IPS DF 6.9 (cell line): ENCODE measurements around the gene ZFP36.

Source experiments
- DNase-seq: peaks from one replicate; pipeline ENCODE4 v3.0.0-alpha.2; 2013; ENCODE audit warnings: low read depth, low spot score
- H3K27ac ChIP-seq: one replicate; pipeline ENCODE4 v1.5.1; 2013; ENCODE audit warnings: low read length, control low read depth
- H3K27me3 ChIP-seq: 2 replicates; pipeline ENCODE4 v1.6.1; 2013; ENCODE audit warnings: mild to moderate bottlenecking, low read length; ENCODE audit not compliant: control insufficient read depth, insufficient read depth
- H3K36me3 ChIP-seq: 2 replicates; pipeline ENCODE4 v1.6.1; 2013; ENCODE audit warnings: low read length; ENCODE audit not compliant: control insufficient read depth, insufficient read depth
- H3K4me1 ChIP-seq: 2 replicates; pipeline ENCODE4 v1.6.1; 2013; ENCODE audit warnings: low read length; ENCODE audit not compliant: control insufficient read depth, insufficient read depth
- H3K4me3 ChIP-seq: 2 replicates; pipeline ENCODE4 v1.5.1; 2013; ENCODE audit warnings: mild to moderate bottlenecking, low read length
- H3K9me3 ChIP-seq: 2 replicates; pipeline ENCODE4 v1.6.1; 2013; ENCODE audit warnings: low read length, inconsistent platforms; ENCODE audit not compliant: control insufficient read depth, insufficient read depth
- WGBS: extraction: QIAGEN DNeasy Blood & Tissue Kit; methylation state at CpG from one replicate; pipeline ENCODE4 v1.1.7; 2013; ENCODE audit warnings: mixed read lengths, missing lambda C conversion rate; ENCODE audit not compliant: insufficient read length, insufficient coverage; 5-methylcytosine and 5-hydroxymethylcytosine counted together

Gene ZFP36

GRCh38 chr19:39424934-39425333 is 18.3 kb downstream of the ZFP36 start:
- H3K27ac ChIP-seq = no peak overlapping the region
- no peaks in the 10 kb centered on the region for H3K27me3 ChIP-seq
- H3K36me3 ChIP-seq = peaks cover 30% of the 10 kb centered on the region
- WGBS = no CpG with 5 or more reads among the region's 16 CpGs
- no peak overlapping the region for H3K4me3 ChIP-seq
- no peak for DNase-seq
- H3K4me1 ChIP-seq = peaks cover 6% of the 10 kb centered on the region; the same call in 1 of the 2 replicates
- H3K9me3 ChIP-seq = no peaks in the 10 kb centered on the region

DNA sequence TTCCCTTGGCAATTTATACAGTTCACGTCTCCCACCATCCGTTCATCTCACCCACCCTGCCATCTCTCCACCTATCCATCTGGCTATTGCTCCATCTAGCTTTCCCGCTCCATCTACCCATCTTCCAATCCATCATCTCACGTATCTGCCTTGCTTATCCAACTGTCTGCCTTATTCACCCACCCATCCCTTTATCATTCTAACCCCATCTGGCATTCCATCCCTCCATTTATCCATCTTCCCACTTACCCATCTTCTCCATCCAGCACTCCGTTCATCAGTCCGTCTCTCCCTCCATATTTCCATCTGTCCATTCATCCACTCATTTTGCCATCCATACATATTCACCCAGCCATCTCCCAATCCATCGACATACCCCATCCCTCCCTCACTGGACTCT is 19.1 kb downstream of the ZFP36 start:
- H3K4me3 ChIP-seq = no peak overlapping the region
- no peak for DNase-seq
- WGBS = 100% methylated on average over 5 of the region's 7 CpGs
- peaks cover 30% of the 10 kb centered on the region for H3K36me3 ChIP-seq
- H3K4me1 ChIP-seq = peaks cover 6% of the 10 kb centered on the region; the same call in 1 of the 2 replicates
- H3K9me3 ChIP-seq = no peaks in the 10 kb centered on the region
- no peak overlapping the region for H3K27ac ChIP-seq
- H3K27me3 ChIP-seq = no peaks in the 10 kb centered on the region

GRCh38 chr19:39426170-39426569 is 19.5 kb downstream of the ZFP36 start:
- DNase-seq = no peak

GRCh38 chr19:39427707-39428106 is 21.1 kb downstream of the ZFP36 start:
- Histone ChIP-seq H3K4me1 (peaks cover 6% of the 10 kb centered on the region; the same call in 1 of the 2 replicates), H3K36me3 (peaks cover 24% of the 10 kb centered on the region), H3K27me3 (no peaks in the 10 kb centered on the region), H3K27ac (no peak overlapping the region), H3K9me3 (no peaks in the 10 kb centered on the region), H3K4me3 (no peak overlapping the region)
- no peak for DNase-seq
- no CpG with 5 or more reads among the region's 11 CpGs for WGBS

More at GRCh38 chr19:39426170-39426569, 19.5 kb downstream of the ZFP36 start:
- H3K27ac ChIP-seq = no peak overlapping the region
- no peaks in the 10 kb centered on the region for H3K27me3 ChIP-seq
- H3K9me3 ChIP-seq = no peaks in the 10 kb centered on the region
- H3K4me1 ChIP-seq = peaks cover 6% of the 10 kb centered on the region; the same call in 1 of the 2 replicates
- WGBS = no CpG with 5 or more reads among the region's 5 CpGs
- H3K4me3 ChIP-seq = no peak overlapping the region
- peaks cover 27% of the 10 kb centered on the region for H3K36me3 ChIP-seq

GRCh38 chr19:39428283-39429112 is 21.9 kb downstream of the ZFP36 start:
- DNase-seq = no peak
- no CpG with 5 or more reads among the region's 23 CpGs for WGBS
- Histone ChIP-seq H3K4me3 (no peak overlapping the region), H3K27me3 (no peaks in the 10 kb centered on the region), H3K27ac (peak overlapping the region; percentile 34), H3K9me3 (no peaks in the 10 kb centered on the region), H3K4me1 (peaks cover 7% of the 10 kb centered on the region), H3K36me3 (peaks cover 26% of the 10 kb centered on the region)

DNA sequence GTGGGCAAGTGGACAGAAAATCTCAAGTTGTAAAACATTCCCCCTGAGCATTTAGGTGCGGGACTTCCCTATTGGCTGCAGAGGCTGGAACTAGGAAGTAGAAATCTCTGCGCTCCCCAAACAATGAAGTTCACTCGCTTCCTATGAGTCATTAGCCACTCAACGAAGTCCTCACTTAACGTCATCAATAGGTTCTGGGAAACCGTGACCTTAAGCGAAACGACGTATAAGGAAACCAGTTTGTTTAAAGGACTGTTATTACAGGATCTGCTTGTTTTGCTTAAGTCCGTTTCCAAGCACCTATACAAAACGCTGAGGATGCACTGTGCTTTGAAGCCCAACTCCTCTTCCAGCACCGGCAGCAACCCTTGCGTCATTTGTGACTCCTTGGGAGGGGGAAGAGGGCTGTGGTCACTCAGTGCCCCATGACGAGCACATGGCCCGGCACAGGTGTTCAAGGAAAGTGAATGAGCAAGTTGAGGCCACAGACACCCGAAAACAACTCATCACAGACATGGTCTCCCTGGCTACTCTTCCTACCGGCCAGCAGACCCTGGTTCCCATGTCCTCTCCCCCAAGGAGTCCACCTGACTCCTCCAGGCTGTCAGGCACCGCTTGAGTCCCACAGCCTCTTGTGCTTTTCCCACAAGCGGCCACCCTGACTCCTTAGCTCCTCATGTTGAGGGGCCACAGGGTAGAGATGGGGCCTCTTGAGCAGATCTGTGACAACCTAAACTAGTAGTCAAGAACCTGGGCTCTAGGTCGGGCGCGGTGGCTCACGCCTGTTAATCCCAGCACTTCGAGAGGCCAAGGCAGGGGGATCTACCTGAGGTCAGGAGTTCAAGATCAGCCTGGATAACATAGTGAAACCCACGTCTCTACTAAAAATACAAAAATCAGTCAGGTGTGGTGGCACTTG is 24.3 kb downstream of the ZFP36 start:
- H3K27me3 ChIP-seq = no peaks in the 10 kb centered on the region
- H3K4me3 ChIP-seq = no peak overlapping the region
- WGBS = no CpG with 5 or more reads among the region's 25 CpGs
- peaks cover 20% of the 10 kb centered on the region for H3K36me3 ChIP-seq
- peaks cover 7% of the 10 kb centered on the region for H3K4me1 ChIP-seq
- no peak for DNase-seq
- H3K27ac ChIP-seq = no peak overlapping the region
- no peaks in the 10 kb centered on the region for H3K9me3 ChIP-seq

DNA sequence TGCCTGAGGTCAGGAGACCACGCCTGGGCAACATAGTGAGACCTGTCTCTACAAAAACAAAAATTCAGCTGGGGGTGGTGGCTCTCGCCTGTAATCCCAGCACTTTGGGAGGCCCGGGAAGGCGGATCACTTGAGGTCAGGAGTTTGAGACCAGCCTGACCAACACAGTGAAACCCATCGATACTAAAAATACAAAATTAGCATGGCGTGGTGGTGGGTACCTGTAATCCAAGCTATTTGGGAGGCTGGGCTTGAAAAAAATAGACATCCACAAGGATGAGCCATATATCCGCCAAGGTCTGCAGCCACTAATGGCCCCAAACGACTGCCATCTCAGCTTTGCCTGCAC is 26.0 kb downstream of the ZFP36 start:
- Histone ChIP-seq H3K4me1 (peaks cover 6% of the 10 kb centered on the region), H3K9me3 (no peaks in the 10 kb centered on the region), H3K36me3 (peaks cover 20% of the 10 kb centered on the region), H3K27me3 (no peaks in the 10 kb centered on the region), H3K27ac (no peak overlapping the region), H3K4me3 (no peak overlapping the region)
- no CpG with 5 or more reads among the region's 8 CpGs for WGBS
- DNase-seq = no peak

DNA sequence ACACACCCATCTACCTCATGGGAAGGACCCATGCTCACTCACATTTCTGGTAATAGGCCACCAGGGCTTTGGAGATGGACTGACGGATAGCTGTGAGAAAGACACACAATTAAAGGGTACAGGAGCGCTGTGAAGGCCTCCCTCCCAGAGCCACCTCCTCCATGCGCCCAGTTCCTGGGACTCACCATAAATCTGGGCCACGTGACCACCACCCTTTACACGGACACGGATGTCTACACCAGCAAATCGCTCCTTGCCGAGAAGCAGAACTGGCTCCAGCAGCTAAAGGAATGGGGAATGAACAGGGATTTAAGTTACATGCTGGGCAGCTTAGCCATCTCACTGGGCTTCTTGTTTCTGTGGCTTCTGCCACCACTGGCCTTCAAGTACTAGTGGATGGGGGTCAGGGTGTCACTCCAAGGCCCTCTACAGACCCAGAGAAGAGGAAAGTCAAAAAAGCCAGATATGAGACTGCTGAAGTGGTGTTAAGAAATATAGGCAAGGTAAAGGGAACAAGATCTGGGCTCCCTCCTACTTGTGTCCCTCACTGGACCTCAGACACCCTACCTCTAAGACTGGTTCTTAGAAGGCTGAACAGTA is 26.9 kb downstream of the ZFP36 start:
- Histone ChIP-seq H3K27me3 (no peaks in the 10 kb centered on the region), H3K4me1 (peaks cover 7% of the 10 kb centered on the region), H3K4me3 (no peak overlapping the region), H3K9me3 (no peaks in the 10 kb centered on the region), H3K36me3 (peaks cover 20% of the 10 kb centered on the region), H3K27ac (no peak overlapping the region)
- no peak for DNase-seq
- WGBS = no CpG with 5 or more reads among the region's 8 CpGs

- no CpG with 5 or more reads among the region's 10 CpGs for WGBS
- DNase-seq = no peak
- Histone ChIP-seq H3K4me3 (peak overlapping the region; percentile 65; the same call in 1 of the 2 replicates), H3K4me1 (peaks cover 3% of the 10 kb centered on the region; the same call in 1 of the 2 replicates), H3K9me3 (no peaks in the 10 kb centered on the region), H3K27ac (no peak overlapping the region), H3K27me3 (no peaks in the 10 kb centered on the region), H3K36me3 (peaks cover 20% of the 10 kb centered on the region)
Observed at GRCh38 chr19:39434123-39435076, 27.8 kb downstream of the ZFP36 start.
